Left lobe of liver (tissue), 2 donors: ENCODE measurements around the gene CNEP1R1. TPM values are rescaled to one million over a fixed set of nuclear protein-coding genes. Genes with fewer than 3 reads are reported as not detected.

Source experiments
- ATAC-seq: fragments of 200-7000 bp; cut with Tn5 transposase; one replicate; pipeline ENCODE4 v1.9.1; 2020; ENCODE audit warnings: mild to moderate bottlenecking, moderate library complexity
- DNase-seq: peaks from one replicate; pipeline ENCODE4 v3.0.0-alpha.2; 2020; ENCODE audit warnings: low spot score
- total RNA-seq: library from RNA; stranded (reverse); gene quantifications from one replicate; pipeline ENCODE4 v1.2.1, GENCODE V29; 2021
- donor health status: DM: no; HTN: no; CAD: no; lungs with moderate emphysema.
- donor health status: DM: no; HTN: yes; CAD: no.

The CNEP1R1 gene
- total RNA-seq, 1 donor from 2014 or later, result 6.4 TPM

- DNase-seq (no peak), ATAC-seq (no peak)
Measured at GRCh38 chr16:50015631-50016030, 9.4 kb upstream of the CNEP1R1 start.

GRCh38 chr16:50017553-50017952 is 7.5 kb upstream of the CNEP1R1 start:
- ATAC-seq (no peak), DNase-seq (no peak)

- ATAC-seq, result no peak
- DNase-seq, result no peak
Measured at GRCh38 chr16:50021544-50021943, 3.5 kb upstream of the CNEP1R1 start.

GRCh38 chr16:50023641-50024040 is 1.4 kb upstream of the CNEP1R1 start:
- ATAC-seq (no peak), DNase-seq (no peak)

GRCh38 chr16:50024207-50024606 is 818 bp upstream of the CNEP1R1 start:
- DNase-seq (no peak), ATAC-seq (no peak)

- DNase-seq, result no peak
Measured at GRCh38 chr16:50025537-50025931, 509 bp downstream of the CNEP1R1 start.

GRCh38 chr16:50027829-50028228 is 2.8 kb downstream of the CNEP1R1 start:
- no peak for ATAC-seq

More at GRCh38 chr16:50025537-50025931, 509 bp downstream of the CNEP1R1 start:
- peak; percentile 26 for ATAC-seq

GRCh38 chr16:50035468-50035992 is 10.5 kb downstream of the CNEP1R1 start:
- ATAC-seq (peak; percentile 73), DNase-seq (no peak)

More at GRCh38 chr16:50027829-50028228, 2.8 kb downstream of the CNEP1R1 start:
- no peak for DNase-seq

GRCh38 chr16:50036426-50036825 is 11.4 kb downstream of the CNEP1R1 start:
- ATAC-seq (no peak), DNase-seq (no peak)

- DNase-seq, result no peak
- ATAC-seq, result no peak
Measured at GRCh38 chr16:50037662-50038220, 12.7 kb downstream of the CNEP1R1 start.

GRCh38 chr16:50038286-50038685 is 13.3 kb downstream of the CNEP1R1 start:
- no peak for DNase-seq
- ATAC-seq, result no peak

GRCh38 chr16:50038756-50039529 is 13.9 kb downstream of the CNEP1R1 start:
- DNase-seq (no peak), ATAC-seq (peak; percentile 56)

GRCh38 chr16:50040018-50040417 is 15.0 kb downstream of the CNEP1R1 start:
- no peak for ATAC-seq

GRCh38 chr16:50040710-50041109 is 15.7 kb downstream of the CNEP1R1 start:
- DNase-seq (no peak), ATAC-seq (no peak)

More at GRCh38 chr16:50040018-50040417, 15.0 kb downstream of the CNEP1R1 start:
- DNase-seq, result no peak

- no peak for ATAC-seq
- no peak for DNase-seq
Measured at GRCh38 chr16:50043358-50043757, 18.3 kb downstream of the CNEP1R1 start.

- no peak for DNase-seq
- no peak for ATAC-seq
Measured at GRCh38 chr16:50045412-50045811, 20.4 kb downstream of the CNEP1R1 start.

- ATAC-seq (no peak), DNase-seq (no peak)
Measured at GRCh38 chr16:50046853-50047252, 21.8 kb downstream of the CNEP1R1 start.

- no peak for ATAC-seq
Measured at GRCh38 chr16:50047864-50048263, 22.8 kb downstream of the CNEP1R1 start.

GRCh38 chr16:50050802-50051201 is 25.8 kb downstream of the CNEP1R1 start:
- DNase-seq (no peak), ATAC-seq (no peak)

More at GRCh38 chr16:50047864-50048263, 22.8 kb downstream of the CNEP1R1 start:
- no peak for DNase-seq

- ATAC-seq (no peak), DNase-seq (no peak)
Measured at GRCh38 chr16:50056226-50056625, 31.2 kb downstream of the CNEP1R1 start.

- ATAC-seq (no peak), DNase-seq (no peak)
Measured at GRCh38 chr16:50058091-50058771, 33.2 kb downstream of the CNEP1R1 start.

GRCh38 chr16:50059111-50059510 is 34.1 kb downstream of the CNEP1R1 start:
- no peak for ATAC-seq
- no peak for DNase-seq
